SU-DHL-6 (cell line): Measurements from ENCODE around the gene ZC3HAV1.

Source experiments
- EZH2phosphoT487 ChIP-seq: fragments of 200-600 bp; sonication (generic), shearing (Covaris generic); conservative IDR thresholded peaks from 2 replicates; pipeline ENCODE4 v1.6.1; 2018; ENCODE audit warnings: mild to moderate bottlenecking, antibody characterized with exemption, low read length, moderate library complexity, mixed read lengths
- TF ChIP-seq, protein P1 (sequence below): fragments of 200-600 bp; sonication (generic); IDR thresholded peaks from one replicate; pipeline ENCODE4 v1.5.1; 2017; ENCODE audit warnings: antibody characterized with exemption, mild to moderate bottlenecking, low read length, moderate library complexity; ENCODE audit not compliant: insufficient read depth, poor library complexity, severe bottlenecking

DNA sequence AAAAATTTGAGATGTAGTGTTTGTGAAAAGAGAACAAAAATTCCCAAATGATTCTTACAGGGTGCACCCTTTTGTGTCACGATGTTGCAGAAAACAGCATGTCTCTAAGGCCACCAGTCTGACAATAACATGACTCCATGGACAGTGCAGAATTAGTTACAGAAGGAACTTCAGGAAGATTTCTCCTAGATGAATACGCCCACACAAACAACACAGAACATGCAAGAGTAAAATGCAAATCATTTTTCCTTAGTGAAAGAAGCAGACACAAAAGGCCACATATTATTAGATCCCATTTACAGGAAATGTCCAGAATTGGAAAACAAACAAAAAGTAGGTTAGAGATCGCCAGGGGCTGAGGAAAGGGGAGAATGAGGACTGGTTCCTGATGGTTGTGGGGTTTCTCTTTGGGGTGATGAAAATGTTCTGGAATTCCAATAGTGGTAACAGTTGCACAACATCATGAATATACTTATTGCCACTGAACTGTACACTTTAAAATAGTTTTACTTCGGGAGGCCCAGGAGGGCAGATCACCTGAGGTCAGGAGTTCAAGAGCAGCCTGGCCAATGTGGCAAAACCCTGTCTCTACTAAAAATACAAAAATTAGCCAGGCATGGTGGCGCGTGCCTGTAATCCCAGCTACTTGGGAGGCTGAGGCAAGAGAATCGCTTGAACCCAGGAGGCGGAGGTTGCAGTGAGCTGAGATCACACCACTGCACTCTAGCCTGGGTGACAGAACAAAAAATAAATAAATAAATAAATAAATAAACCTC is 10.2 kb downstream of the ZC3HAV1 start:
- TF ChIP-seq, protein P1, sequence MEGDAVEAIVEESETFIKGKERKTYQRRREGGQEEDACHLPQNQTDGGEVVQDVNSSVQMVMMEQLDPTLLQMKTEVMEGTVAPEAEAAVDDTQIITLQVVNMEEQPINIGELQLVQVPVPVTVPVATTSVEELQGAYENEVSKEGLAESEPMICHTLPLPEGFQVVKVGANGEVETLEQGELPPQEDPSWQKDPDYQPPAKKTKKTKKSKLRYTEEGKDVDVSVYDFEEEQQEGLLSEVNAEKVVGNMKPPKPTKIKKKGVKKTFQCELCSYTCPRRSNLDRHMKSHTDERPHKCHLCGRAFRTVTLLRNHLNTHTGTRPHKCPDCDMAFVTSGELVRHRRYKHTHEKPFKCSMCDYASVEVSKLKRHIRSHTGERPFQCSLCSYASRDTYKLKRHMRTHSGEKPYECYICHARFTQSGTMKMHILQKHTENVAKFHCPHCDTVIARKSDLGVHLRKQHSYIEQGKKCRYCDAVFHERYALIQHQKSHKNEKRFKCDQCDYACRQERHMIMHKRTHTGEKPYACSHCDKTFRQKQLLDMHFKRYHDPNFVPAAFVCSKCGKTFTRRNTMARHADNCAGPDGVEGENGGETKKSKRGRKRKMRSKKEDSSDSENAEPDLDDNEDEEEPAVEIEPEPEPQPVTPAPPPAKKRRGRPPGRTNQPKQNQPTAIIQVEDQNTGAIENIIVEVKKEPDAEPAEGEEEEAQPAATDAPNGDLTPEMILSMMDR: no peak
- TF ChIP-seq EZH2phosphoT487: no peak
